Measurements from ENCODE around the gene IMP4. TPM values are rescaled to one million over a fixed set of nuclear protein-coding genes. Genes with fewer than 3 reads are reported as not detected.

The IMP4 gene
- total and polyA plus RNA-seq, 2 of the 13 experiments (the other 11 are each of a cell fraction or from before 2014, with no cell fraction given) = 142 to 158 TPM

- Histone ChIP-seq H2AFZ (ENCODE audit: low read length) (no peak overlapping the region), H3K4me1 (ENCODE audit: insufficient read depth, low read length) (no peaks in the 10 kb centered on the region), H3K9ac (ENCODE audit: insufficient read depth, low read depth, low read length) (no peak overlapping the region), H3K9me3 (ENCODE audit: low read length) (no peaks in the 10 kb centered on the region), H3K4me3 (replicated peaks in 1 of 3; ENCODE audit: insufficient read depth in 1 of 3, low read depth in 2 of 3, low read length in 3 of 3) (no peak overlapping the region), H3K27ac (ENCODE audit: extremely low read length, insufficient read depth, low read length) (no peak overlapping the region), H3K27me3 (ENCODE audit: control insufficient read depth in 1 of 2, insufficient read depth in 2 of 2, low read length in 2 of 2) (peaks cover 4 to 27% of the 10 kb centered on the region in 2 experiments), H3K79me2 (ENCODE audit: insufficient read depth, low read length) (no peaks in the 10 kb centered on the region), H4K20me1 (ENCODE audit: insufficient read depth, low read length) (no peaks in the 10 kb centered on the region), H3K4me2 (ENCODE audit: low read depth, low read length) (no peak overlapping the region), H3K36me3 (replicated peaks in 1 of 2; ENCODE audit: control insufficient read depth in 1 of 2, insufficient read depth in 2 of 2, low read length in 2 of 2) (no peaks in the 10 kb centered on the region)
- POLR2A ChIA-PET = no interaction called here
- no TSS peak for BruUV-seq (replicated peaks)
- WGBS (ENCODE audit: low lambda C conversion rate) = 3% methylated on average over 4 of the region's 4 CpGs
- CTCF ChIA-PET (ENCODE audit: low intra/inter-chr PET ratio, low total read pairs) = no interaction called here
- intact Hi-C loops (cut with micrococcal nuclease; ENCODE audit: unreplicated experiment) = no loop called here
- no peak for FAIRE-seq
- no peak for DNase-seq (ENCODE audit: low spot score)
- no peak for ATAC-seq
- in situ Hi-C loops (cut with HindIII; ENCODE audit: extremely low pct_ligation_motif_present, low pct_unique_long_range_greater_than_20kb) = no loop called here
- TF ChIP-seq SMAD1 (CRISPR knock-in tag; IDR thresholded peaks at IDR 0.05; ENCODE audit: borderline replicate concordance, low read depth) (no peak), RXRB (CRISPR knock-in tag; IDR thresholded peaks at IDR 0.05; ENCODE audit: borderline replicate concordance) (no peak), TBX3 (IDR thresholded peaks at IDR 0.05; ENCODE audit: borderline replicate concordance) (no peak), ZNF20 (CRISPR knock-in tag; IDR thresholded peaks at IDR 0.05) (no peak), KLF15 (CRISPR knock-in tag; IDR thresholded peaks at IDR 0.05; ENCODE audit: borderline replicate concordance) (no peak), ZNF160 (CRISPR knock-in tag; IDR thresholded peaks at IDR 0.05) (no peak), ZXDC (CRISPR knock-in tag; IDR thresholded peaks at IDR 0.05) (no peak), GPN1 (CRISPR knock-in tag; IDR thresholded peaks at IDR 0.05; ENCODE audit: borderline replicate concordance) (no peak), MED13 (CRISPR knock-in tag; IDR thresholded peaks at IDR 0.05) (no peak), ZNF550 (CRISPR knock-in tag; IDR thresholded peaks at IDR 0.05; ENCODE audit: borderline replicate concordance) (no peak), HOXD1 (CRISPR knock-in tag; IDR thresholded peaks at IDR 0.05) (no peak), CEBPG (CRISPR knock-in tag; IDR thresholded peaks at IDR 0.05) (no peak), SKIL (CRISPR knock-in tag; IDR thresholded peaks at IDR 0.05; ENCODE audit: borderline replicate concordance) (no peak), TIGD3 (CRISPR knock-in tag; IDR thresholded peaks at IDR 0.05; ENCODE audit: borderline replicate concordance) (no peak), DZIP1 (CRISPR knock-in tag; IDR thresholded peaks at IDR 0.05) (no peak)
Measured at GRCh38 chr2:130381619-130382018, 38.9 kb downstream of the IMP4 start.
